GM10266 (cell line): ENCODE measurements around the gene SYNGR1.

Source experiments
- DNase-seq: peaks from one replicate; pipeline ENCODE4 v3.0.0; 2012; ENCODE audit errors: extremely low spot score
- CTCF ChIP-seq: IDR thresholded peaks from 2 replicates; pipeline ENCODE4 v1.5.1; 2012; ENCODE audit warnings: mild to moderate bottlenecking, low read depth; ENCODE audit not compliant: control insufficient read depth, insufficient read depth; ENCODE audit errors: missing control alignments

Gene SYNGR1

GRCh38 chr22:39434243-39434653, 84.5 kb downstream of the SYNGR1 start:
- no peak for TF ChIP-seq CTCF
- no peak for DNase-seq

- TF ChIP-seq CTCF, result no peak
- DNase-seq, result no peak
Measured at GRCh38 chr22:39434721-39435120, 84.9 kb downstream of the SYNGR1 start.
